HG03521 (cell line): Measurements from ENCODE around the gene TSKS.

ENCODE experiments used
- ATAC-seq: cut with Tn5 transposase; IDR thresholded peaks from one replicate; pipeline ENCODE4 v1.9.1; 2021; ENCODE audit warnings: mild to moderate bottlenecking, moderate library complexity; ENCODE audit not compliant: unreplicated experiment

Gene TSKS

GRCh38 chr19:49767967-49768581 lies 5.0 kb upstream of the TSKS start:
- no peak for ATAC-seq

- no peak for ATAC-seq
Observed at GRCh38 chr19:49767381-49767780, 4.3 kb upstream of the TSKS start.

GRCh38 chr19:49766930-49767299 lies 3.8 kb upstream of the TSKS start, which contains the start of gene AP2A1:
Gene AP2A1 (plus strand): TSS chr19:49767001. CDS start chr19:49767134, 133 bp downstream.
- no peak for ATAC-seq

- ATAC-seq = peak; percentile 89
Observed at GRCh38 chr19:49766007-49766929, 3.2 kb upstream of the TSKS start.

- no peak for ATAC-seq
Observed at GRCh38 chr19:49764341-49764740, 1.2 kb upstream of the TSKS start.

- ATAC-seq = no peak
Observed at GRCh38 chr19:49761625-49762311, 1.3 kb downstream of the TSKS start.

GRCh38 chr19:49761249-49761624 lies 1.9 kb downstream of the TSKS start:
- ATAC-seq = no peak

GRCh38 chr19:49758292-49758691 lies 4.8 kb downstream of the TSKS start:
- ATAC-seq = no peak

- ATAC-seq = no peak
Observed at GRCh38 chr19:49755956-49756355, 7.2 kb downstream of the TSKS start.

GRCh38 chr19:49752701-49753100 lies 10.4 kb downstream of the TSKS start:
- no peak for ATAC-seq

GRCh38 chr19:49749771-49750170 lies 13.3 kb downstream of the TSKS start:
- no peak for ATAC-seq

GRCh38 chr19:49749055-49749716 lies 13.9 kb downstream of the TSKS start:
- no peak for ATAC-seq

- ATAC-seq = no peak
Observed at GRCh38 chr19:49746206-49746958, 16.7 kb downstream of the TSKS start.

GRCh38 chr19:49744946-49745381 lies 18.1 kb downstream of the TSKS start:
- ATAC-seq = no peak

- ATAC-seq = no peak
Observed at GRCh38 chr19:49741210-49741844, 21.8 kb downstream of the TSKS start.

- ATAC-seq = no peak
Observed at GRCh38 chr19:49739933-49740332, 23.2 kb downstream of the TSKS start.

- no peak for ATAC-seq
Observed at GRCh38 chr19:49739098-49739497, 24.0 kb downstream of the TSKS start.

- no peak for ATAC-seq
Observed at GRCh38 chr19:49738268-49738667, 24.8 kb downstream of the TSKS start.

GRCh38 chr19:49730166-49730565 lies 32.9 kb downstream of the TSKS start:
- ATAC-seq = no peak
